A549 (cell line): ENCODE results near the gene NKG7.

Experiments used
- CEBPB ChIP-seq, 2 experiments: fragments of >200 bp in 1 of 2; sonication (Bioruptor Twin) in 1 of 2; formaldehyde crosslinking in 1 of 2; IDR thresholded peaks; 2 replicates each; pipeline ENCODE4 v1.6.1; 2012 to 2016
- EP300 ChIP-seq, 2 experiments: fragments of >200 bp; sonication (Bioruptor Twin); formaldehyde crosslinking; IDR thresholded peaks; 2 replicates in 1 of 2; 3 replicates in 1 of 2; pipeline ENCODE4 v1.6.1; 2016 to 2017
- ESRRA ChIP-seq: fragments of 150-350 bp; IDR thresholded peaks from 2 replicates; pipeline ENCODE4 v1.6.1; 2014; ENCODE audit warnings: mild to moderate bottlenecking, low read length, borderline replicate concordance
- HDAC2 ChIP-seq: fragments of 200-600 bp; sonication (generic); IDR thresholded peaks from 2 replicates; pipeline ENCODE4 v1.6.1; 2016
- POLR2A ChIP-seq: IDR thresholded peaks from 2 replicates; pipeline ENCODE4 v1.6.1; 2012; ENCODE audit warnings: mild to moderate bottlenecking, low read length
- RAD21 ChIP-seq, 2 experiments: fragments of >200 bp in 1 of 2; sonication (Bioruptor Twin) in 1 of 2; formaldehyde crosslinking in 1 of 2; IDR thresholded peaks in 1 of 2; conservative IDR thresholded peaks in 1 of 2; 2 replicates in 1 of 2; 3 replicates in 1 of 2; pipeline ENCODE4 v1.6.1; 2012 to 2018; ENCODE audit warnings: inconsistent platforms in 1 of 2
- RFX5 ChIP-seq: fragments of 450-650 bp; IDR thresholded peaks from 2 replicates; pipeline ENCODE4 v1.7.1; 2014; ENCODE audit warnings: antibody characterized with exemption, mild to moderate bottlenecking, moderate library complexity
- ZFP36 ChIP-seq: fragments of 450-650 bp; IDR thresholded peaks from 2 replicates; pipeline ENCODE4 v1.6.1; 2014; ENCODE audit warnings: borderline replicate concordance; ENCODE audit not compliant: partially characterized antibody
- TF ChIP-seq, protein P1 (sequence below): fragments of >200 bp; sonication (Bioruptor Twin); formaldehyde crosslinking; IDR thresholded peaks from 3 replicates; pipeline ENCODE4 v1.5.1; 2016
- TF ChIP-seq, protein P2 (sequence below): IDR thresholded peaks from 2 replicates; pipeline ENCODE4 v1.6.1; 2012
- TF ChIP-seq, protein P3 (sequence below): IDR thresholded peaks from 2 replicates; pipeline ENCODE4 v1.6.1; 2012; ENCODE audit warnings: low read depth, borderline replicate concordance

DNA sequence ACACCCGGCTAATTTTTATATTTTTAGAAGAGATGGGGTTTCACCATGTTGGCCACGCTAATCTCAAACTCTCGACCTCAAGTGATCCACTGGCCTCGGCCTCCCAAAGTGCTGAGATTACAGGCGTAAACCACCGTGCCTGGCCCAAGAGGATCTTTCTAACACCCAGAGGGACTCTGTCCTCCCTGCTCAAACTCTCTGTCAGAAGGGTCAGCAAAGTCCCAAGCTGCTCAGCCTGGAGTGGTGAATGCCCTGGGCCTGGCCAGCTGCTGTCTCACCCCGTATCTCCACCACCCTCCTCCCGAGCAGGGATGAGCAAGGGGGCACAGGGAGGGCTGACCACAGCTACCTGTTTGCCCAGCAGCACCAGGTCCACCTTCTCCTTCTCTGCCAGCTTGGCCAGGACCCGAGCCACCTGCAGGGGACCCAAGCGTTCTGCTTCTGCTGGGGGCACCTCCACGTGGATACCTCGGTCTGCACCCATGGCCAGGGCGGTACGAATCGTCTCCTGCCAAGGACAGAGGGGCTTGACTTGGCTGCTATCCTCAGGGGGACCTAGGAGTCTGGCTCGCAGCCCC lies 19.6 kb downstream of the NKG7 start:
- TF ChIP-seq RAD21 (conservative IDR thresholded peaks at IDR 0.05 in 1 of 2, IDR thresholded peaks at IDR 0.05 in 1 of 2) (no peak), EP300 (IDR thresholded peaks at IDR 0.05) (no peak), POLR2A (no peak), CEBPB (IDR thresholded peaks at IDR 0.05) (no peak), ZFP36 (no peak), ESRRA (no peak), RFX5 (no peak), HDAC2 (no peak)
- TF ChIP-seq, protein P1, sequence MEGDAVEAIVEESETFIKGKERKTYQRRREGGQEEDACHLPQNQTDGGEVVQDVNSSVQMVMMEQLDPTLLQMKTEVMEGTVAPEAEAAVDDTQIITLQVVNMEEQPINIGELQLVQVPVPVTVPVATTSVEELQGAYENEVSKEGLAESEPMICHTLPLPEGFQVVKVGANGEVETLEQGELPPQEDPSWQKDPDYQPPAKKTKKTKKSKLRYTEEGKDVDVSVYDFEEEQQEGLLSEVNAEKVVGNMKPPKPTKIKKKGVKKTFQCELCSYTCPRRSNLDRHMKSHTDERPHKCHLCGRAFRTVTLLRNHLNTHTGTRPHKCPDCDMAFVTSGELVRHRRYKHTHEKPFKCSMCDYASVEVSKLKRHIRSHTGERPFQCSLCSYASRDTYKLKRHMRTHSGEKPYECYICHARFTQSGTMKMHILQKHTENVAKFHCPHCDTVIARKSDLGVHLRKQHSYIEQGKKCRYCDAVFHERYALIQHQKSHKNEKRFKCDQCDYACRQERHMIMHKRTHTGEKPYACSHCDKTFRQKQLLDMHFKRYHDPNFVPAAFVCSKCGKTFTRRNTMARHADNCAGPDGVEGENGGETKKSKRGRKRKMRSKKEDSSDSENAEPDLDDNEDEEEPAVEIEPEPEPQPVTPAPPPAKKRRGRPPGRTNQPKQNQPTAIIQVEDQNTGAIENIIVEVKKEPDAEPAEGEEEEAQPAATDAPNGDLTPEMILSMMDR: no peak
- TF ChIP-seq, protein P2, sequence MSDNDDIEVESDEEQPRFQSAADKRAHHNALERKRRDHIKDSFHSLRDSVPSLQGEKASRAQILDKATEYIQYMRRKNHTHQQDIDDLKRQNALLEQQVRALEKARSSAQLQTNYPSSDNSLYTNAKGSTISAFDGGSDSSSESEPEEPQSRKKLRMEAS: no peak
- TF ChIP-seq, protein P3, sequence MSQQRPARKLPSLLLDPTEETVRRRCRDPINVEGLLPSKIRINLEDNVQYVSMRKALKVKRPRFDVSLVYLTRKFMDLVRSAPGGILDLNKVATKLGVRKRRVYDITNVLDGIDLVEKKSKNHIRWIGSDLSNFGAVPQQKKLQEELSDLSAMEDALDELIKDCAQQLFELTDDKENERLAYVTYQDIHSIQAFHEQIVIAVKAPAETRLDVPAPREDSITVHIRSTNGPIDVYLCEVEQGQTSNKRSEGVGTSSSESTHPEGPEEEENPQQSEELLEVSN: no peak
